ENCODE measurements around the gene TMEM167A. TPM values are rescaled to one million over a fixed set of nuclear protein-coding genes. Genes with fewer than 3 reads are reported as not detected.

TMEM167A gene, protein sequence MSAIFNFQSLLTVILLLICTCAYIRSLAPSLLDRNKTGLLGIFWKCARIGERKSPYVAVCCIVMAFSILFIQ
- 62.1 TPM for polyA plus RNA-seq (2013)

DNA sequence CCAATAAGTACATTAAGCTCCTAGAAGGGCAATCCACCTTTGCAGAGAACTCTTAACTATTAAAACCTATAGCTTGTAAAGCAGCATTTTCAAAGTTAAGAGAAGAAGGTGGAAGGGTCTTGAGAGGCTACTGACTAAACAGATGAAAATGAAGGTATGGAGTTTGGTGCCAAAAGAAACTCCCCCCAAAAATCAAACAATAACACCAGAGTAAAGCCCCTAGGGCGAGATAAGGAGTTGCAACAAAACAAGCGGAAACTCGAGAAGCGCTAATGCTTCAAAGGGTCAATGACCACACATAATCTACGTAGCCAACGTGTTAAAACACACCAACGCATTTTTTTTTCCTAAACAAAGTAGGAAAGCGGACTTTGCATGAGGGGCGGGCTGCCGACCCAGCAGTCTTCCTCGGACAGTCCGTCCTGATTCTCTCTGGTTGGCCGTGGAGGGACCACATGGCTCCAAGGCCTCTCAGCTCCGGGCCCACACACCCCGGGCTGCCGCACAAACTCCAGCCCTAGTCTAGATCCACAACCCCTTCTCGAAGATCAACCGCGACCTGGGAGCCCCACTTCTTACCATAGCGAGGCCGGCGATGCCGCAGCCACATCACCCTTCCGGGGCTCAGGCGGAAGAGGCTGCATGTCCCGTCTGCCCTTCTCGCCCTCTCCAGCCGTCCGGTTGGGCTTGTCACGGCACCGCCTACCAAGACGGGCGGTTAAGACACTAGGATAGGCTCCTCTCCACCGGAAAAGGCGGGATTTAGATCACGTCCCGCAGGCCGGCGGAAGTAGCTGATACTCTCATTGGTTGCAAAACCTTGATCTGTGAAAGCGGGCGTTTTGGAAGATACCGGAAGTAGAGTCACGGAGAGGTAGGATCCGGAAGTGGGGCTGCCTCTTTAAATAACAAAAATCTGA lies at the start of gene TMEM167A, which contains the start of gene XRCC4:
TMEM167A (minus strand) TSS at position 653 of the 920 bp plus-strand sequence; CDS start at position 582, 71 bp downstream.
XRCC4 (plus strand) TSS at position 806 of the 920 bp plus-strand sequence. CDS start 27,373 bp downstream, outside the sequence.
- DNase-seq = peak; percentile 98 to 99 (median 99)
- Histone ChIP-seq H3K27ac (ENCODE audit: insufficient read depth in 1 of 2, low read depth in 1 of 2, low read length in 2 of 2, poor library complexity in 1 of 2, severe bottlenecking in 2 of 2) (peak within 1 kb of the TSS; percentile 89 to 96), H3K4me3 (ENCODE audit: control insufficient read depth in 1 of 7, extremely low read depth in 1 of 7, insufficient read depth in 4 of 7, low read depth in 2 of 7, low read length in 6 of 7) (peak within 1 kb of the TSS; percentile 65 to 99 (median 93)), H3K4me1 (ENCODE audit: control extremely low read depth in 1 of 4, control insufficient read depth in 4 of 4, insufficient read depth in 4 of 4, low read length in 3 of 4) (peaks cover 7 to 22% (median 18%) of the 10 kb centered on the region in 4 experiments), H3K9me3 (ENCODE audit: control extremely low read depth in 1 of 5, control insufficient read depth in 4 of 5, insufficient read depth in 2 of 5, low read depth in 1 of 5, low read length in 4 of 5) (no peaks in the 10 kb centered on the region), H3K27me3 (replicated peaks in 2 of 5; ENCODE audit: control insufficient read depth in 4 of 5, insufficient read depth in 5 of 5, low read length in 4 of 5) (no peaks in the 10 kb centered on the region), H3K36me3 (ENCODE audit: control insufficient read depth in 4 of 4, insufficient read depth in 4 of 4, low read length in 3 of 4) (peaks cover 0 to 17% (median 5%) of the 10 kb centered on the region in 4 experiments)
- ChIA-PET CTCF (interaction anchor here (1.0 kb wide), 1 partner anchor 398 kb away, joined by 3 read pairs; no protein-coding TSS in a partner anchor), POLR2A (interaction anchor here (0.6 kb wide), 1 partner anchor 7 kb away, joined by 5 read pairs; no protein-coding TSS in a partner anchor)
- under 1% methylated on average over 38 of the region's 44 CpGs for WGBS (ENCODE audit: insufficient coverage)

DNA sequence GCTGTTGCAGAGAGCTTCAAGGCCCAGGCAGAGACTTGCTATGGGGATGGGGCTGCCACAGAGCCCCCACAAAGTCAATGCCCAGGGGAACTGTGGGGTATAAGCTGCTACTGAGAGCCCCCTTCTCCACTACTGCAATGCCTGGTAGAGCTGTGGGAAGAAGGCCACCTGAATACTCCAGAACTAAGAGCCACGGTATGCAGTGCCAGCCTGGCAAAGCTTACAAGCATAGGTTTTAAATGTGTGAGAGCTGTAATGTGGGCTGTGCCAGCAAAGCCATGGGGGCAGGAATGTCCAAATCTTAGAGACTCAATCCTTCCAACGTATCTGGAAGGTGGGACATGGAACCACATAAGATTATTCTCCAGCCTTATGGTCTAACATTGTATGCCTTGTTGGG lies 49.3 kb upstream of the TMEM167A start:
- ChIA-PET POLR2A (no interaction called here), CTCF (no interaction called here)
- no peak overlapping the region for H3K4me3 ChIP-seq (ENCODE audit: control insufficient read depth in 1 of 7, extremely low read depth in 1 of 7, insufficient read depth in 4 of 7, low read depth in 2 of 7, low read length in 6 of 7)
- DNase-seq = no peak
- H3K27ac ChIP-seq (ENCODE audit: insufficient read depth in 1 of 2, low read depth in 1 of 2, low read length in 2 of 2, poor library complexity in 1 of 2, severe bottlenecking in 2 of 2) = no peak overlapping the region
- no peaks in the 10 kb centered on the region for H3K4me1 ChIP-seq (ENCODE audit: control extremely low read depth in 1 of 4, control insufficient read depth in 4 of 4, insufficient read depth in 4 of 4, low read length in 3 of 4)
- H3K36me3 ChIP-seq (ENCODE audit: control insufficient read depth in 4 of 4, insufficient read depth in 4 of 4, low read length in 3 of 4) = peaks cover 0 to 4% (median 2%) of the 10 kb centered on the region in 4 experiments
- no CpG with 5 or more reads among the region's 2 CpGs for WGBS (ENCODE audit: insufficient coverage)
- no peaks in the 10 kb centered on the region for H3K27me3 ChIP-seq (replicated peaks in 2 of 5; ENCODE audit: control insufficient read depth in 4 of 5, insufficient read depth in 5 of 5, low read length in 4 of 5)
- peaks cover 0 to 12% (median 5%) of the 10 kb centered on the region in 5 experiments for H3K9me3 ChIP-seq (ENCODE audit: control extremely low read depth in 1 of 5, control insufficient read depth in 4 of 5, insufficient read depth in 2 of 5, low read depth in 1 of 5, low read length in 4 of 5)

DNA sequence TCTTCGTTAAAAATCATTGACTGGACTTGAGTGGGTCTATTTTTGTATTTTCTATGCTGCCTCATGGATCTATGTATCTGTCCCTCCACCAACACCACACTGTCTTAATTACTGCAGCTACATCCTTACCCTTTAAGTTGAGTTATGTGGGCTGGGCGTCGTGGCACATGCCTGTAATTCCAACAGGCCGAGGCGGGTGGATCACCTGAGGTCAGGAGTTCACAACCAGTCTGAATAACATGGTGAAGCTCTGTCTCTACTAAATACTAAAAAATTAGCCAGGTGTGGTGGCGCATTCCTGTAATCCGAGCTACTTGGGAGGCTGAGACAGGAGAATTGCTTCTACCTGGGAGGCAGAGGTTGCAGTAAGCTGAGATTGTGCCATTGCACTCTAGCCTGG lies 48.4 kb upstream of the TMEM167A start:
- no peak for DNase-seq
- Histone ChIP-seq H3K27me3 (replicated peaks in 2 of 5; ENCODE audit: control insufficient read depth in 4 of 5, insufficient read depth in 5 of 5, low read length in 4 of 5) (no peaks in the 10 kb centered on the region), H3K4me1 (ENCODE audit: control extremely low read depth in 1 of 4, control insufficient read depth in 4 of 4, insufficient read depth in 4 of 4, low read length in 3 of 4) (no peaks in the 10 kb centered on the region), H3K4me3 (ENCODE audit: control insufficient read depth in 1 of 7, extremely low read depth in 1 of 7, insufficient read depth in 4 of 7, low read depth in 2 of 7, low read length in 6 of 7) (no peak overlapping the region), H3K27ac (ENCODE audit: insufficient read depth in 1 of 2, low read depth in 1 of 2, low read length in 2 of 2, poor library complexity in 1 of 2, severe bottlenecking in 2 of 2) (no peak overlapping the region), H3K9me3 (ENCODE audit: control extremely low read depth in 1 of 5, control insufficient read depth in 4 of 5, insufficient read depth in 2 of 5, low read depth in 1 of 5, low read length in 4 of 5) (peaks cover 0 to 12% (median 5%) of the 10 kb centered on the region in 5 experiments), H3K36me3 (ENCODE audit: control insufficient read depth in 4 of 4, insufficient read depth in 4 of 4, low read length in 3 of 4) (peaks cover 0 to 4% (median 2%) of the 10 kb centered on the region in 4 experiments)
- WGBS (ENCODE audit: insufficient coverage) = 80% methylated on average over 3 of the region's 7 CpGs
- CTCF ChIA-PET = no interaction called here
- POLR2A ChIA-PET = no interaction called here

DNA sequence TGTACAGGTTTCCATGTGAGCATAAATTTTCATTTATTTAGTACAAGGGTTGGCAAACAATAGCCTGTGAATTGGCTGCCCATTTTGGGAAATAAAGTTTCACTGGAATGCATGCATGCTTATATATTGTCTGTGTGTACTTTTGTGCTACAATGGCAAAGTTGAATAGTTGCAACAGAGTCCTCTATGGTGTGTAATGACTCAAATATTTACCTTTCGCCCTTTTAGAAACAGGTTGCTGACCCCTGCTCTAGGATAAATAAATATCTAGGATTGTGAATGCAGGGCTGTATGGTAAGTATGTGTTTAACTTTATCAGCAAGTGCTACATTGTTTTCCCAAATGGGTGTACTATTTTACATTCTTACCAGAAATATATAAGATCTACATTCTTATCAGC lies 47.4 kb upstream of the TMEM167A start:
- ChIA-PET POLR2A (no interaction called here), CTCF (no interaction called here)
- 100% methylated on average over 1 of the region's 1 CpG for WGBS (ENCODE audit: insufficient coverage)
- no peak overlapping the region for H3K4me3 ChIP-seq (ENCODE audit: control insufficient read depth in 1 of 7, extremely low read depth in 1 of 7, insufficient read depth in 4 of 7, low read depth in 2 of 7, low read length in 6 of 7)
- no peaks in the 10 kb centered on the region for H3K4me1 ChIP-seq (ENCODE audit: control extremely low read depth in 1 of 4, control insufficient read depth in 4 of 4, insufficient read depth in 4 of 4, low read length in 3 of 4)
- no peak overlapping the region for H3K27ac ChIP-seq (ENCODE audit: insufficient read depth in 1 of 2, low read depth in 1 of 2, low read length in 2 of 2, poor library complexity in 1 of 2, severe bottlenecking in 2 of 2)
- H3K9me3 ChIP-seq (ENCODE audit: control extremely low read depth in 1 of 5, control insufficient read depth in 4 of 5, insufficient read depth in 2 of 5, low read depth in 1 of 5, low read length in 4 of 5) = peaks cover 0 to 12% (median 5%) of the 10 kb centered on the region in 5 experiments
- DNase-seq = no peak
- H3K36me3 ChIP-seq (ENCODE audit: control insufficient read depth in 4 of 4, insufficient read depth in 4 of 4, low read length in 3 of 4) = peaks cover 0 to 5% (median 2%) of the 10 kb centered on the region in 4 experiments
- no peaks in the 10 kb centered on the region for H3K27me3 ChIP-seq (replicated peaks in 2 of 5; ENCODE audit: control insufficient read depth in 4 of 5, insufficient read depth in 5 of 5, low read length in 4 of 5)

DNA sequence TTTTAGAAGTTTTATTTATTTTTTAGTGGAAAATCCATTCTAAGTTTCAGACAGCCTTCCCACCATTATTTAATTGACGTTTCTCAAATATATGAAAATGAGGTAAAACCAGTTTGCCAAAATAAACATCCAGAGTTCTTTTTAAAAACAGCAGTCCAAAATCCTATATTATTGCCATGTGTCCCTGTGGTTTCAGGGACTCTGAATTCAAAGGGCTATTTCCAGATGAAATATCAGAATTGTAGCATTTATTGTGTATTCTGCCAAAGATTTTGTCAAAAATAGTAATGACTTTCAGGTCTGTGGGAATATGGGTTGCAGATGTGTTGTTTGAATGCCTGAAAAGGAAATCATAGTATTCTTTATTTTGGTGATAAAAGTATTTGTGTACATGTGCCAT lies 41.8 kb upstream of the TMEM167A start:
- no CpG with 5 or more reads among the region's 1 CpG for WGBS (ENCODE audit: insufficient coverage)
- Histone ChIP-seq H3K27ac (ENCODE audit: insufficient read depth in 1 of 2, low read depth in 1 of 2, low read length in 2 of 2, poor library complexity in 1 of 2, severe bottlenecking in 2 of 2) (no peak overlapping the region), H3K4me1 (ENCODE audit: control extremely low read depth in 1 of 4, control insufficient read depth in 4 of 4, insufficient read depth in 4 of 4, low read length in 3 of 4) (no peaks in the 10 kb centered on the region), H3K27me3 (replicated peaks in 2 of 5; ENCODE audit: control insufficient read depth in 4 of 5, insufficient read depth in 5 of 5, low read length in 4 of 5) (no peaks in the 10 kb centered on the region), H3K9me3 (ENCODE audit: control extremely low read depth in 1 of 5, control insufficient read depth in 4 of 5, insufficient read depth in 2 of 5, low read depth in 1 of 5, low read length in 4 of 5) (peaks cover 0 to 7% (median 1%) of the 10 kb centered on the region in 5 experiments), H3K4me3 (ENCODE audit: control insufficient read depth in 1 of 7, extremely low read depth in 1 of 7, insufficient read depth in 4 of 7, low read depth in 2 of 7, low read length in 6 of 7) (no peak overlapping the region), H3K36me3 (ENCODE audit: control insufficient read depth in 4 of 4, insufficient read depth in 4 of 4, low read length in 3 of 4) (peaks cover 0 to 9% (median 4%) of the 10 kb centered on the region in 4 experiments)
- no peak for DNase-seq
- POLR2A ChIA-PET = no interaction called here
- CTCF ChIA-PET = no interaction called here

DNA sequence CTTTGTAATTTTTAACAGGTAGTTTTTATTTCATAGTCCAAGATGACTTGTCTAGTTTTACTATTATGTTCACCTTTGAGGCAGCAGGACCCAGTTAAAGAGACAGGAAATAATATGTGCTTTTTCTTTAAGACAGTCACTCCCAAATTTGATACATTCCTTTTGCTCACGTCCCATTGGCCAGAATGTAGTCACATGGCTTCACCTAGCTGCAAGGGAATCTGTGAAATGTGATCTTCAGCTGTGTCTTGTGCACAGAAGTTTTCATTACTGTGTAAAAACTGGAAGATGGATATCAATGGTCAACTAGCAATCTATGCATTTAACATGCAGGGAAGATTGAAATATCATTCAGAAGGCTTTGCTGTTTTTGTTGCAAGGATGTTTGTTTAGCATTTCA lies 41.3 kb upstream of the TMEM167A start:
- no peak overlapping the region for H3K4me3 ChIP-seq (ENCODE audit: control insufficient read depth in 1 of 7, extremely low read depth in 1 of 7, insufficient read depth in 4 of 7, low read depth in 2 of 7, low read length in 6 of 7)
- no peaks in the 10 kb centered on the region for H3K4me1 ChIP-seq (ENCODE audit: control extremely low read depth in 1 of 4, control insufficient read depth in 4 of 4, insufficient read depth in 4 of 4, low read length in 3 of 4)
- DNase-seq = peak in 2 of 3 donors; percentile 35 to 47
- H3K9me3 ChIP-seq (ENCODE audit: control extremely low read depth in 1 of 5, control insufficient read depth in 4 of 5, insufficient read depth in 2 of 5, low read depth in 1 of 5, low read length in 4 of 5) = peaks cover 0 to 10% (median 4%) of the 10 kb centered on the region in 5 experiments
- H3K27me3 ChIP-seq (replicated peaks in 2 of 5; ENCODE audit: control insufficient read depth in 4 of 5, insufficient read depth in 5 of 5, low read length in 4 of 5) = no peaks in the 10 kb centered on the region
- no peak overlapping the region for H3K27ac ChIP-seq (ENCODE audit: insufficient read depth in 1 of 2, low read depth in 1 of 2, low read length in 2 of 2, poor library complexity in 1 of 2, severe bottlenecking in 2 of 2)
- ChIA-PET CTCF (no interaction called here), POLR2A (no interaction called here)
- WGBS (ENCODE audit: insufficient coverage) = 100% methylated on average over 1 of the region's 1 CpG
- H3K36me3 ChIP-seq (ENCODE audit: control insufficient read depth in 4 of 4, insufficient read depth in 4 of 4, low read length in 3 of 4) = peaks cover 0 to 12% (median 6%) of the 10 kb centered on the region in 4 experiments

DNA sequence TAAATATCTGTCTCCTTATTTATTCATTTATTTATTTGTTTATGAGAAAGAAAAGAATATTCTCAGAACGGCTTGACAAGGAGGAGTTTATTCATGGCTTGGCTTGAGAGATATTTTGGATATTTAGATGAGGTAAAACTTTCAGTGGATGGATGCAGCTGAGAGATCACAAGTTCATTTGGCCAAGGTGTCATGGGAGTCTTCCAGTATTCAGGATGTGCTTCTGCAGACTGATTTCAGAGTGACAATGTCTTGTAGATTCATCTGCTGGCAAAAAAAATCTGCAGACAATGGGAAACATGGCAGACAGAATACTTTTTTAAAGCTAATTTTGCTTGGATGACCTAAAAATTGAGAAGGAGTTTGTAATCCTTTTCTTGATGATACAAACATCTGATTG lies 38.6 kb upstream of the TMEM167A start:
- no peak for DNase-seq
- H3K4me1 ChIP-seq (ENCODE audit: control extremely low read depth in 1 of 4, control insufficient read depth in 4 of 4, insufficient read depth in 4 of 4, low read length in 3 of 4) = no peaks in the 10 kb centered on the region
- no peak overlapping the region for H3K27ac ChIP-seq (ENCODE audit: insufficient read depth in 1 of 2, low read depth in 1 of 2, low read length in 2 of 2, poor library complexity in 1 of 2, severe bottlenecking in 2 of 2)
- peaks cover 0 to 23% (median 9%) of the 10 kb centered on the region in 4 experiments for H3K36me3 ChIP-seq (ENCODE audit: control insufficient read depth in 4 of 4, insufficient read depth in 4 of 4, low read length in 3 of 4)
- H3K4me3 ChIP-seq (ENCODE audit: control insufficient read depth in 1 of 7, extremely low read depth in 1 of 7, insufficient read depth in 4 of 7, low read depth in 2 of 7, low read length in 6 of 7) = no peak overlapping the region
- whole genome bisulfite sequencing (ENCODE audit: insufficient coverage) = 100% methylated on average over 1 of the region's 1 CpG
- ChIA-PET CTCF (no interaction called here), POLR2A (no interaction called here)
- no peaks in the 10 kb centered on the region for H3K27me3 ChIP-seq (replicated peaks in 2 of 5; ENCODE audit: control insufficient read depth in 4 of 5, insufficient read depth in 5 of 5, low read length in 4 of 5)
- peaks cover 2 to 19% (median 11%) of the 10 kb centered on the region in 5 experiments for H3K9me3 ChIP-seq (ENCODE audit: control extremely low read depth in 1 of 5, control insufficient read depth in 4 of 5, insufficient read depth in 2 of 5, low read depth in 1 of 5, low read length in 4 of 5)

Data from common myeloid progenitor, CD34-positive (primary cell).